ENCODE data around the gene CAMSAP3. TPM values are rescaled to one million over a fixed set of nuclear protein-coding genes. Genes with fewer than 3 reads are reported as not detected.

The CAMSAP3 gene
- total and polyA plus RNA-seq, 10 of the 15 experiments (the other 5 are each of a cell fraction or from before 2014, with no cell fraction given), result 0.03 to 6.3 (median 0.72) TPM

DNA sequence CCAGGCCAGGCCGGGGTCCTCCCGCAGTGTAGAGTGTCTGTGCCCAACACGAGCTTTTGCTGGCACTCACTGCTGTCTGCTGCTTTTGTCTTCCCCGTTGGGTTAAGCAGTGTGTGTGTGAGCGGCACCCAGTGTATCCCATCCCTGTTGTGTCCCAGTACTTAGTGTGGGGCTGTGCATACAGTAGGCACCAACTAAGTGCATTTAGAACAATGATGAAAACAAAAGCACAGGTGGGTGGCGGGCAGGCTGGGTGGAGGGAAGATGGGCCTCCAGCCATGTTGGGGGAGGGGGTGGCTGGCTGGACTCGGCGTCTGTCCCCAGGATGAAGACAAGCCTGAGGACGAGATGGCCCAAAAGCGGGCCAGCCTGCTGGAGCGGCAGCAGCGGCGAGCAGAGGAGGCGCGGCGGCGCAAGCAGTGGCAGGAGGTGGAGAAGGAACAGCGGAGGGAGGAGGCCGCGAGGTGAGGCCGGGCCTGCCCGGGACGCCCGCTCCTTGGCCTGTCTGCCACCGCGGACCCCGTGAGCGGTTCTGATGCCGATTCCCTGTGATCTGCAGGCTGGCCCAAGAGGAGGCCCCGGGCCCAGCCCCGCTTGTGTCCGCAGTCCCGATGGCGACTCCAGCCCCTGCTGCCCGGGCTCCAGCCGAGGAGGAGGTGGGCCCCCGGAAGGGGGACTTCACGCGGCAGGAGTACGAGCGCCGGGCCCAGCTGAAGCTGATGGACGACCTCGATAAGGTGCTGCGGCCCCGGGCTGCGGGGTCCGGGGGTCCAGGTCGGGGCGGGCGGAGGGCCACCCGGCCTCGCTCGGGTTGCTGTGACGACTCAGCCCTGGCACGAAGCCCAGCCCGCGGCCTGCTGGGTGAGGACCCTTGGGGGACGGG, 19.4 kb downstream of the CAMSAP3 start (continued):
- no peak for TF ChIP-seq EP300 (IDR thresholded peaks at IDR 0.05; ENCODE audit: borderline replicate concordance in 1 of 2, control insufficient read depth in 1 of 2, low read depth in 2 of 2, low read length in 2 of 2)
- TF ChIP-seq ZNF687 (IDR thresholded peaks at IDR 0.05), result no peak
- TF ChIP-seq RELA (IDR thresholded peaks at IDR 0.05; ENCODE audit: borderline replicate concordance, partially characterized antibody), result no peak
- TF ChIP-seq MTA3 (IDR thresholded peaks at IDR 0.05; ENCODE audit: borderline replicate concordance, low read length), result no peak
- TF ChIP-seq, protein P1, sequence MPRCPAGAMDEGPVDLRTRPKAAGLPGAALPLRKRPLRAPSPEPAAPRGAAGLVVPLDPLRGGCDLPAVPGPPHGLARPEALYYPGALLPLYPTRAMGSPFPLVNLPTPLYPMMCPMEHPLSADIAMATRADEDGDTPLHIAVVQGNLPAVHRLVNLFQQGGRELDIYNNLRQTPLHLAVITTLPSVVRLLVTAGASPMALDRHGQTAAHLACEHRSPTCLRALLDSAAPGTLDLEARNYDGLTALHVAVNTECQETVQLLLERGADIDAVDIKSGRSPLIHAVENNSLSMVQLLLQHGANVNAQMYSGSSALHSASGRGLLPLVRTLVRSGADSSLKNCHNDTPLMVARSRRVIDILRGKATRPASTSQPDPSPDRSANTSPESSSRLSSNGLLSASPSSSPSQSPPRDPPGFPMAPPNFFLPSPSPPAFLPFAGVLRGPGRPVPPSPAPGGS (IDR thresholded peaks at IDR 0.05; ENCODE audit: borderline replicate concordance, insufficient read depth, low read depth, low read length, poor library complexity, severe bottlenecking), result no peak
